ENCODE measurements around the gene PLEKHO2.
A peak's percentile ranks its signal among the peaks of the same experiment; 100 is the strongest.

PLEKHO2 gene

DNA sequence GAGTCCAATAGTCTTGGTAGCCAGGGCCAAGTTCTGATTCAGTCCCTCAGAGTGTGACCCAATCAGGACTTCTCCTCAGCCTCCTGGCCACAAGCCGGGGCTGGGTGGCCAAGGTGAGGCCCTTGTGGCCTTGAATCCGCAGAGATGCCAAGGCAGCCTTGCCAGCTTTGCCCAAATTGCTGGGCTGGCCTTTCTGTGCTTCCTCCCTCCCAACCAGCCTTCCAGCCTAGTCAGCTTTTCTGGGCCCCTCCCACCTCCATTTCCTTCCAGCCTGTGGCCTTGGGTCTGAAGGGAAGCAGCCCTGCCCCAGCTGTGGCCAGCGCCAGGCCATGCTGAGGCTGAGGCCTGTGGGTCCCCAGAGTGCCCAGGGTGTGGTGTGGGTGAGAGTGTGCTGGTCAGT lies 35.7 kb downstream of the PLEKHO2 start:
- H3K4me3 Mint-ChIP-seq = no peak overlapping the region
- no peak for DNase-seq (ENCODE audit: low spot score)
- H3K9me3 Mint-ChIP-seq = no peaks in the 10 kb centered on the region
- H3K27me3 Mint-ChIP-seq (ENCODE audit: low read depth) = no peaks in the 10 kb centered on the region
- no peaks in the 10 kb centered on the region for H3K36me3 Mint-ChIP-seq (ENCODE audit: low read depth)
- peak overlapping the region; percentile 71 for H3K27ac Mint-ChIP-seq
- H3K4me1 Mint-ChIP-seq (ENCODE audit: low read depth) = peaks cover 36% of the 10 kb centered on the region

GRCh38 chr15:64878705-64879104 lies 37.0 kb downstream of the PLEKHO2 start:
- Mint-ChIP-seq H3K36me3 (ENCODE audit: low read depth) (no peaks in the 10 kb centered on the region), H3K27ac (peak overlapping the region; percentile 49), H3K9me3 (no peaks in the 10 kb centered on the region), H3K27me3 (ENCODE audit: low read depth) (no peaks in the 10 kb centered on the region), H3K4me3 (no peak overlapping the region), H3K4me1 (ENCODE audit: low read depth) (peaks cover 41% of the 10 kb centered on the region)
- no peak for DNase-seq (ENCODE audit: low spot score)

DNA sequence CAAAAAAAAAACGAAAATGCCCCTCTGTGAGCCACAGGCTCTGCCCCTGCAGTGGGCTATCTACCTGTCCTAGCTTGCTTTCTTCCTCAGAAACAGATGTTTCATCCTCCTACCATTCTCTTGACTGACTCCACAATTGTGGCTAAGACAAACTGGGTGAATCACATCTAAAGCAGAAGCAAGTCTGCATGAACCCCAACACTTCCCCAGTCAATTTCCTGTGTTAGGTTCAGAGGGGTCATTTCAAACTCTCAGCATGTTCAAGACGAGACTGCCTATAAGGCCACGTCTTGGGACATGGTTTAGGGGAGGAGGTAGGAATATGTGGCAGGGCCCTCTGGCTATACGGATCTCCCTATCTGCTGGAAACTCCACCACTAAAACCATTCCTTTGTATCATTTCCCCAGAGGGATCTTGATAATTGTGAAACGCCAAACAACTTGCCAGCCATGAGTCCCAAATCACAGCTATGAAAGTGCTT lies 41.4 kb downstream of the PLEKHO2 start:
- Mint-ChIP-seq H3K4me3 (peak overlapping the region; percentile 62), H3K4me1 (ENCODE audit: low read depth) (peaks cover 33% of the 10 kb centered on the region)
- peak; percentile 44 for DNase-seq (ENCODE audit: low spot score)

GRCh38 chr15:64883997-64884511 lies 42.3 kb downstream of the PLEKHO2 start:
- Mint-ChIP-seq H3K9me3 (no peaks in the 10 kb centered on the region), H3K4me1 (ENCODE audit: low read depth) (peaks cover 27% of the 10 kb centered on the region), H3K36me3 (ENCODE audit: low read depth) (no peaks in the 10 kb centered on the region), H3K27ac (peak overlapping the region; percentile 85), H3K4me3 (peak overlapping the region; percentile 62), H3K27me3 (ENCODE audit: low read depth) (no peaks in the 10 kb centered on the region)
- peak; percentile 75 for DNase-seq (ENCODE audit: low spot score)

More for the DNA sequence above, 41.4 kb downstream of the PLEKHO2 start:
- no peaks in the 10 kb centered on the region for H3K9me3 Mint-ChIP-seq
- H3K27ac Mint-ChIP-seq = peak overlapping the region; percentile 85
- no peaks in the 10 kb centered on the region for H3K36me3 Mint-ChIP-seq (ENCODE audit: low read depth)
- no peaks in the 10 kb centered on the region for H3K27me3 Mint-ChIP-seq (ENCODE audit: low read depth)

GRCh38 chr15:64884679-64885078 lies 43.0 kb downstream of the PLEKHO2 start:
- Mint-ChIP-seq H3K27me3 (ENCODE audit: low read depth) (no peaks in the 10 kb centered on the region), H3K36me3 (ENCODE audit: low read depth) (no peaks in the 10 kb centered on the region), H3K4me1 (ENCODE audit: low read depth) (peaks cover 27% of the 10 kb centered on the region), H3K4me3 (no peak overlapping the region), H3K9me3 (no peaks in the 10 kb centered on the region), H3K27ac (no peak overlapping the region)
- DNase-seq (ENCODE audit: low spot score) = no peak

- no peak overlapping the region for H3K4me3 Mint-ChIP-seq
Observed at GRCh38 chr15:64888336-64888735, 46.6 kb downstream of the PLEKHO2 start.

GRCh38 chr15:64891561-64891960 lies 49.8 kb downstream of the PLEKHO2 start:
- no peaks in the 10 kb centered on the region for H3K27me3 Mint-ChIP-seq (ENCODE audit: low read depth)
- peak overlapping the region; percentile 90 for H3K4me3 Mint-ChIP-seq
- no peaks in the 10 kb centered on the region for H3K9me3 Mint-ChIP-seq
- H3K36me3 Mint-ChIP-seq (ENCODE audit: low read depth) = no peaks in the 10 kb centered on the region
- peaks cover 56% of the 10 kb centered on the region for H3K4me1 Mint-ChIP-seq (ENCODE audit: low read depth)
- H3K27ac Mint-ChIP-seq = peak overlapping the region; percentile 99
- no peak for DNase-seq (ENCODE audit: low spot score)

More at GRCh38 chr15:64888336-64888735, 46.6 kb downstream of the PLEKHO2 start:
- Mint-ChIP-seq H3K27ac (no peak overlapping the region), H3K27me3 (ENCODE audit: low read depth) (no peaks in the 10 kb centered on the region), H3K36me3 (ENCODE audit: low read depth) (no peaks in the 10 kb centered on the region), H3K9me3 (no peaks in the 10 kb centered on the region), H3K4me1 (ENCODE audit: low read depth) (peaks cover 39% of the 10 kb centered on the region)
- no peak for DNase-seq (ENCODE audit: low spot score)

- peak overlapping the region; percentile 99 for H3K27ac Mint-ChIP-seq
- peak overlapping the region; percentile 90 for H3K4me3 Mint-ChIP-seq
- peaks cover 65% of the 10 kb centered on the region for H3K4me1 Mint-ChIP-seq (ENCODE audit: low read depth)
- DNase-seq (ENCODE audit: low spot score) = peak; percentile 53
- H3K27me3 Mint-ChIP-seq (ENCODE audit: low read depth) = no peaks in the 10 kb centered on the region
- H3K9me3 Mint-ChIP-seq = no peaks in the 10 kb centered on the region
- no peaks in the 10 kb centered on the region for H3K36me3 Mint-ChIP-seq (ENCODE audit: low read depth)
Observed at GRCh38 chr15:64892847-64893403, 51.2 kb downstream of the PLEKHO2 start.

DNA sequence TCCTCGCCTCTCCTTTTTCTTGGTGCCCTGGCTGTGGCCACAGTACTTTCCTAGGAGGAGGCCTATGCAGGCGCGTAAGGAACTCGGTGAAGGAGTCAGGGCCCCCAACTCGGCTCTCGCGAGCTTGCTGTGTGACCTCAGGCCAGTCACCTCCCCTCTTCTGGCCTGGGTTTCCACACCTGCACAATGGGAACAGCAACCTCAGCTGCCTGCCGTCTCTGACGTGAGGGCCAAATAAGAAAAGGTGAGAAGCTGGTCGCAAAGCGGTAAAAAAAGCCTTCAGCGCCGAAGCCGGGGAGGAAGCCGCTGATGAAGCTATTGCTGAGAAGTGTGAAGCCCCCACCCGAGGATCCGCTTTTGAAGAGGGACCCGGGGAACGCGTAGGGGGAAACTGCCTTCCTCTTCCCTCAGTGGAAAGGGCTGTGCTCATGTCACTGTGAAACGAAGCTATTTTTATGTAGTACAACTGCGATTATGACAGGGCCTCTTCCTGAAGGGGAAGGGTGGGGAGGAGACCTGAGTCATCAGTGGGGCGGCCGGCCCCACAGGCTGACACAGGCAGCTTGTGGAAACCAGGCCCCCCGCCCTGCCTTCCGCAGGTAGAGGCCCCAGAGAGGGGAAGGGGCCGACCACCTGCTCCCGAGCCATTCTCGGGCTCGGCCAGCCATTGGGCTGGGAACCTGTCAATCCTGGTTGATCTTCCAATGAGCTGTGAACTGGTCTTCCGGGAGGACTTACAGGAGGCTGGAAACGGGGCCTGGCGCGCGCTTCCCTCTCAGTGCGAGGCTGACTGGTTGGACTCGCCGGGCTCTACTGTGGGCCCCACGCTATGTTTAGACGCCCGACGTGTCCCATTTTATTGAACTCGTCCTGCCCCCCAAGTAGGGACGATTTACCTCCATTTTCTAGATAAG lies 52.0 kb downstream of the PLEKHO2 start:
- Mint-ChIP-seq H3K27ac (peak overlapping the region; percentile 99), H3K9me3 (no peaks in the 10 kb centered on the region), H3K4me3 (peak overlapping the region; percentile 90), H3K27me3 (ENCODE audit: low read depth) (no peaks in the 10 kb centered on the region), H3K36me3 (ENCODE audit: low read depth) (no peaks in the 10 kb centered on the region), H3K4me1 (ENCODE audit: low read depth) (peaks cover 67% of the 10 kb centered on the region)
- DNase-seq (ENCODE audit: low spot score) = peak; percentile 99

DNA sequence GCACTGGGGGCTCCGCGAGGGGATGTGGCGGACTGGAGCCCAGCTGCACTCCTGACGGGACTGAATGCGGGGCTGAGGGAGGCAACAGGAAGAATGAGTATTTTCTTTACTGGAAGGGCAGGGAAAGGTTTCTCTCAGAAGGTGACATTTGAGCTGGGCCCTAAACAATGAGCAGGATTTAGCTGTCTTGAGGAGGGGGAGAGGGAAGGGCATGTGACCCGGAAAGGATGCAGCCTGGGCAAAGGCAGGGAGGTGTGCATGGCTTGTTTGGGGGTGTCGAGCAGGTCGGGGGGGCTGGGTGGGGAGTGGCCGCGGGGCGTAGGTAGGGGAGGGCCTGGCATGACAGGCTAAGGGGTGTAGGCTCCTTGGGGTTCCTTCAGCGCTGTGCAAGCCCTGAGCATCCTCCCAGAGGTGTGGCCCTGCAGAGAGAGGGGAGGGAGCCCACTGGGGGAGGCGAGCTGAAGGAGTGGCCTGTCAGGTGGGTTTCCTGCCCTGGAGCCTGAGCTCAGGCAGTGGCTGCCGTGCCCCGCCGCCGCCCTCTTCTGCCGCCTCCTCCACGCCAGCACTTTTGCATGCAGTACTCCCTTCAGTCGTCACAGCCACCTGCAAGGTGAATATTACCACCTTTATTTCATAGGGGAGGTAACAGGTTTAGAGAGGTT lies 52.8 kb downstream of the PLEKHO2 start:
- Mint-ChIP-seq H3K9me3 (peaks cover 3% of the 10 kb centered on the region), H3K27me3 (ENCODE audit: low read depth) (no peaks in the 10 kb centered on the region), H3K27ac (peak overlapping the region; percentile 99), H3K36me3 (ENCODE audit: low read depth) (peaks cover 4% of the 10 kb centered on the region), H3K4me3 (peak overlapping the region; percentile 90), H3K4me1 (ENCODE audit: low read depth) (peaks cover 67% of the 10 kb centered on the region)
- peak; percentile 67 for DNase-seq (ENCODE audit: low spot score)

GRCh38 chr15:64895285-64896065 lies 53.8 kb downstream of the PLEKHO2 start:
- peak; percentile 44 for DNase-seq (ENCODE audit: low spot score)
- H3K4me1 Mint-ChIP-seq (ENCODE audit: low read depth) = peaks cover 67% of the 10 kb centered on the region
- peaks cover 4% of the 10 kb centered on the region for H3K36me3 Mint-ChIP-seq (ENCODE audit: low read depth)
- H3K27ac Mint-ChIP-seq = peak overlapping the region; percentile 99
- H3K9me3 Mint-ChIP-seq = peaks cover 3% of the 10 kb centered on the region
- H3K4me3 Mint-ChIP-seq = peak overlapping the region; percentile 90
- no peaks in the 10 kb centered on the region for H3K27me3 Mint-ChIP-seq (ENCODE audit: low read depth)

DNA sequence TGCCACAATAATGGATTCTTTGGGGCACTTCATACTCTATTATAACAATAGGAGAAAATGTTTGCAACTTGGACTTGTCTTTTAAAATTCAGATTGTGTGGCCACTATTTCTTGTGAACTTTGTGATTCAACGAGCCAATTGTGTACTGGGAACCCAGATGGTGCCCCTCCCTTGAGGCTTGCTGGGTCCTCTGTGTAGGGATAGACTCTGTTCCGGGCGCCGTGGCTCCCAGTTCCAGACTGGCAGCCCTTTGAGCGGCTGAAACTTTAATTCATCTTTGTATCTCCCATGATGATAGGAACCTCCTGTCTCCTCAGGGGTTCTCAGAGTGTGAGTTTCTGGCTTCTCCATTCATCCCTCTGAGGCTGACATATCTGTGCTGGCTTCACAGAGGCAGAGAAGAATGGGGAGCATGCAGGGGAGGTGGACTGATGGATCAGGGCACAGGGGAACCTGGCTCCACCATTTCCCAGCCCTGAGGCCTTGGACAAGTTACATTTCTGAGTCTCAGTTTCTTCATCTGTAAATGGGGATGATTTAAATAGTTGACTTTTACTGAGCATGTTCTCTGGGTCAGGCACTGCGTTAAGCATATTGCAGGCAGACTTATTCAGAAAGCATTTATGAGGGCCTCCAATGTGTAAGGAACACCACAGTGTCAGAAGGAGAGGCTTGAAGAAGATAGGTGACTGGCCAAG lies 54.8 kb downstream of the PLEKHO2 start:
- peaks cover 6% of the 10 kb centered on the region for H3K36me3 Mint-ChIP-seq (ENCODE audit: low read depth)
- H3K4me1 Mint-ChIP-seq (ENCODE audit: low read depth) = peaks cover 60% of the 10 kb centered on the region
- peaks cover 12% of the 10 kb centered on the region for H3K9me3 Mint-ChIP-seq
- no peak for DNase-seq (ENCODE audit: low spot score)
- no peaks in the 10 kb centered on the region for H3K27me3 Mint-ChIP-seq (ENCODE audit: low read depth)
- H3K27ac Mint-ChIP-seq = peak overlapping the region; percentile 99
- peak overlapping the region; percentile 90 for H3K4me3 Mint-ChIP-seq
